GM19438 (cell line): ENCODE results near the gene PPP3CA.
"Not testable (repeated sequence)": the region's sequence is repeated elsewhere in the genome, so short reads cannot be mapped to it uniquely, and the experiment has no call there.

Source experiments
- ATAC-seq: cut with Tn5 transposase; IDR thresholded peaks from one replicate; pipeline ENCODE4 v1.9.1; 2021; ENCODE audit warnings: low read depth; ENCODE audit not compliant: unreplicated experiment

Gene PPP3CA

GRCh38 chr4:101153653-101154052, 193.7 kb downstream of the PPP3CA start:
- ATAC-seq = no peak

GRCh38 chr4:101152521-101152920, 194.8 kb downstream of the PPP3CA start:
- no peak for ATAC-seq

GRCh38 chr4:101148551-101148950, 198.8 kb downstream of the PPP3CA start:
- ATAC-seq = no peak

GRCh38 chr4:101147283-101147682, 200.0 kb downstream of the PPP3CA start:
- no peak for ATAC-seq

- no peak for ATAC-seq
These were observed 202.3 kb downstream of the PPP3CA start for GRCh38 chr4:101145021-101145420.

GRCh38 chr4:101142259-101142658, 205.1 kb downstream of the PPP3CA start:
- ATAC-seq = no peak

- no peak for ATAC-seq
These were observed 205.5 kb downstream of the PPP3CA start for GRCh38 chr4:101141855-101142254.

- no peak for ATAC-seq
These were observed 206.1 kb downstream of the PPP3CA start for GRCh38 chr4:101141230-101141629.

- ATAC-seq = no peak
These were observed 207.1 kb downstream of the PPP3CA start for GRCh38 chr4:101140228-101140627.

GRCh38 chr4:101136373-101137370, 210.7 kb downstream of the PPP3CA start:
- no peak for ATAC-seq

- ATAC-seq = peak; percentile 76
These were observed 211.8 kb downstream of the PPP3CA start for GRCh38 chr4:101135371-101136010.

- ATAC-seq = not testable (repeated sequence)
These were observed 216.3 kb downstream of the PPP3CA start for GRCh38 chr4:101131058-101131457.

- ATAC-seq = not testable (repeated sequence)
These were observed 218.4 kb downstream of the PPP3CA start for GRCh38 chr4:101128898-101129297.

- ATAC-seq = no peak
These were observed 218.9 kb downstream of the PPP3CA start for GRCh38 chr4:101128473-101128872.

- no peak for ATAC-seq
These were observed 220.0 kb downstream of the PPP3CA start for GRCh38 chr4:101127176-101127790.

- ATAC-seq = no peak
These were observed 221.3 kb downstream of the PPP3CA start for GRCh38 chr4:101126059-101126458.

GRCh38 chr4:101125045-101125942, 222.0 kb downstream of the PPP3CA start:
- ATAC-seq = no peak

GRCh38 chr4:101123231-101123630, 224.1 kb downstream of the PPP3CA start:
- ATAC-seq = no peak

- no peak for ATAC-seq
These were observed 225.3 kb downstream of the PPP3CA start for GRCh38 chr4:101122019-101122418.

- ATAC-seq = no peak
These were observed 228.2 kb downstream of the PPP3CA start for GRCh38 chr4:101119141-101119540.
